ENCODE results near the gene SLC24A4. TPM values are rescaled to one million over a fixed set of nuclear protein-coding genes. Genes with fewer than 3 reads are reported as not detected.

The SLC24A4 gene
- total and polyA plus RNA-seq, 5 experiments from 2014 or later, result 0.05 TPM; not detected in 4

DNA sequence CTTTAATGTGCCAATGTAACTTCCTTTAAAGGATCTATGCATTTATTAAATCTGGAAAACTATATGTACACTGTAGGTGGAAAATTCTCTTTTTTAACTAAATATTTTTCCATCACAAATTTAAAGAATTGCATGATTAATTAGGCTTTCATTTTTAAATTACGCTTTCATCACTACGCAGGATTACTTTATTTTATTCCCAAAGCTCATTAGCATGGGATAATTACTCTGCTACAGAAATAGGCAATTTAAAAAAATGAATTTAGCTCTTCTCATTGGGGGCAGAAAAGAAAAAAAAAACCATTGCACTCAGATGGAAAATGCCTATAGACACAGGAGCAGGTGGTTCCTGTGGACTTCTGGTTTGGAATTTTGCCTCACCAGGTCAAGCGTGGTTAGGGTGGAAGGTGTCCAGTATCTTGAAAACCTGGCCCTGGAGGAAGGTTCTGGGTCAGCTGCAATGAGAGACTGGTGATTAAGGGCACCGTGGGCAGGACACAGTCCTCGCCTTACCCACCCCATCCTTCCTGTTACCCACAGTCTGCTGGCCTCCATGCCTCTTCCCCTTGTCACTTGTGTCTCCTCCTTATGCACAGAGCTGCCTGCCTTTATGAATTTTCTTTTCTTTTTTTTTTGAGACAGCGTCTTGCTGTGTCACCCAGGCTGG is 173.4 kb downstream of the SLC24A4 start:
- Mint-ChIP-seq H3K27me3 (no peaks in the 10 kb centered on the region), H3K27ac (peak overlapping the region in 1 of 10 donors; percentile 46), H3K4me1 (peaks cover 0 to 15% (median 4%) of the 10 kb centered on the region in 4 donors), H3K9me3 (no peaks in the 10 kb centered on the region), H3K4me3 (no peak overlapping the region), H3K36me3 (no peaks in the 10 kb centered on the region)
- DNase-seq (no peak), ATAC-seq (no peak)
- POLR2A ChIA-PET, result interaction anchor here (0.7 kb wide), 1 partner anchor 14 kb away, joined by 4 read pairs; no protein-coding TSS in a partner anchor

DNA sequence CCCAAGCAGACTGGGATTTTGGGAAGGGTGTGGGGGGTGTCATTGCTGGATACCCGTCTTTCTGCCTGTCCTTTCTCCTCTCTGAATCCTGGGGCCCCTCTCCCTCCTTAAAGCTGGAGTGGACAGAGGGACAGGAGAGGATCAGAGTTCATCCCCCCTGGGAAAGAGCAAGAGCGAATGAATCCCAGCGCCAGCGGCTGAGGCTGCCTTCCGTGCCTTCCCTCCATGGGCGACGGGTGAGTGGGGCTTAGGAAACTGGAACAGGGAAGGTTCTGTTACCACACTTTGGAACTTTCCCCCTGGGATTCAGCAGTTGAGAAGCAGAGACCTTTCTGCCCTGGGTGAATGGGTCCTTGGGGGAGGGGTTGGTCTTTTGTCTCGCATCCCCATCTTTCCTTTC is 174.4 kb downstream of the SLC24A4 start:
- no peaks in the 10 kb centered on the region for H3K9me3 Mint-ChIP-seq
- POLR2A ChIA-PET, result no interaction called here
- DNase-seq (no peak), ATAC-seq (no peak)
- no peaks in the 10 kb centered on the region for H3K27me3 Mint-ChIP-seq
- H3K27ac Mint-ChIP-seq, result no peak overlapping the region
- peaks cover 0 to 15% (median under 1%) of the 10 kb centered on the region in 4 donors for H3K4me1 Mint-ChIP-seq
- H3K4me3 Mint-ChIP-seq, result no peak overlapping the region
- no peaks in the 10 kb centered on the region for H3K36me3 Mint-ChIP-seq

DNA sequence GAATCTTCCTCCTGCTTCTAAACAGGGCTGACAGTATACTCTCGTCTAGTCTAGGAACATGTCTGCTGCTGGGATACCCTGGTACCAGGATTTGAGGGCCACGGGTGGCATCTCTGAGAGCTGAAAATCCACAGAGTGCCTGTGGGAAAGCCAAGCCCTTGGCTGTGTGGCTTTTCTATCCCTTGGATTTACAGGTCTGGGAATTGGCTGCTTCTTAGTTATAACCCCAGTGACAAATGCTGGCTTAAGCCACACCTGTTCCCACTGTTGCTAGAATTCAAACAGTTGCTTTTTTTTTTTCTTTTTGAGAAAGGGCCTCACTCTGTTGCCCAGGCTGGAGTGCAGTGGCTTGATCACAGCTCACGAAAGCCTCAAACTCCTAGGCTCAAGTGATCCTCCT is 176.3 kb downstream of the SLC24A4 start:
- Mint-ChIP-seq H3K4me1 (peaks cover 0 to 25% (median 6%) of the 10 kb centered on the region in 4 donors), H3K27me3 (no peaks in the 10 kb centered on the region), H3K36me3 (no peaks in the 10 kb centered on the region), H3K4me3 (no peak overlapping the region), H3K27ac (no peak overlapping the region), H3K9me3 (no peaks in the 10 kb centered on the region)
- POLR2A ChIA-PET, result no interaction called here
- ATAC-seq, result no peak
- DNase-seq, result no peak

DNA sequence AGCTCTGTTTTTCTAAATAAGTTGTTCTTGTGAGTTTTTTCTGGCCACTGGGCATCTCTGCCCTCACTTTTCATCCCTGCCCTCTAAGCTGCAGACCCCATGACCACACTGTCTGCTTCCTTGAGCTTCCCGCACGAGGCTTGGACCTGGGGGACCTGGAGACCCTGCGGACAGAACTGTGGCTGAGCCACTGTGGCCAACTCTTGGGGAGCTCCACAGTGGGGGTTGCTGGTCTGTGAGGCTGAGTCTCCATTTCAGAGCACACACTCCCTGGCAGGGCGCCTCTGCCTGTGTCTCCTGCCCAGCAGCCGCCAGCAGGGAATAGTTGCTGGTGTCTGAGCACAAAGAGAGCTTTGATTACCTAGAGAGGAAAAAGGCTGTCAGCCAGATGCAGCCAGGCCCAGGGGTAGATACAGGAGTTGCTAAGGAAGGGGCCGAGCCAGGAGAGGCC is 177.6 kb downstream of the SLC24A4 start:
- Mint-ChIP-seq H3K4me1 (peaks cover 0 to 29% (median 16%) of the 10 kb centered on the region in 4 donors), H3K9me3 (no peaks in the 10 kb centered on the region), H3K27ac (no peak overlapping the region), H3K27me3 (no peaks in the 10 kb centered on the region), H3K4me3 (no peak overlapping the region), H3K36me3 (no peaks in the 10 kb centered on the region)
- POLR2A ChIA-PET, result interaction anchor here (0.6 to 1.2 kb wide), 4 partner anchors 10 to 13 kb away, joined by 3 to 5 read pairs (median 3); no protein-coding TSS in a partner anchor
- DNase-seq (no peak), ATAC-seq (no peak)

DNA sequence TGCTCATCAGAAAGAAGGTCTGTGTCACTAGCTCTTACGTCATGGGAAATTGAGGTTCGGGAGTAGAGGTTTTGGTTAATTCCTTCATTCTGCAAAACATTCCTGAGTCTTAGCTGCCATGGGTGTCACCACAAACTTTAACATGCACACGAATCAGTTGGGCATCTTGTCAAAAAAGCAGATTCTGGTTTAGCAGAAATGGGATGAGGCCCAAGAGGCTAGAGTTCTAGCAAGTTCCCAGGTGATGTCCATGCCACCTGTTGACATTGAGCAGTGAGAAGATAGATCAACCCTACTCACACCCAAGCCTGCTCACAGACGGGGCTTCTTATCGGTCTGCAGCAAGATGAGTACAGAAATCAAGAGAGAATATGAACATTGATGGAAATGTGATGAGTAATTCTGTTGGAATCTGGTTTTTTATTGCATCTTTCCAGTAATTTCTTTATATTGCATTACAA is 179.0 kb downstream of the SLC24A4 start:
- H3K4me3 Mint-ChIP-seq, result no peak overlapping the region
- POLR2A ChIA-PET, result no interaction called here
- no peak for DNase-seq
- no peaks in the 10 kb centered on the region for H3K9me3 Mint-ChIP-seq
- H3K27me3 Mint-ChIP-seq, result no peaks in the 10 kb centered on the region
- ATAC-seq, result no peak
- H3K27ac Mint-ChIP-seq, result no peak overlapping the region
- peaks cover 12 to 33% (median 24%) of the 10 kb centered on the region in 4 donors for H3K4me1 Mint-ChIP-seq
- H3K36me3 Mint-ChIP-seq, result no peaks in the 10 kb centered on the region

DNA sequence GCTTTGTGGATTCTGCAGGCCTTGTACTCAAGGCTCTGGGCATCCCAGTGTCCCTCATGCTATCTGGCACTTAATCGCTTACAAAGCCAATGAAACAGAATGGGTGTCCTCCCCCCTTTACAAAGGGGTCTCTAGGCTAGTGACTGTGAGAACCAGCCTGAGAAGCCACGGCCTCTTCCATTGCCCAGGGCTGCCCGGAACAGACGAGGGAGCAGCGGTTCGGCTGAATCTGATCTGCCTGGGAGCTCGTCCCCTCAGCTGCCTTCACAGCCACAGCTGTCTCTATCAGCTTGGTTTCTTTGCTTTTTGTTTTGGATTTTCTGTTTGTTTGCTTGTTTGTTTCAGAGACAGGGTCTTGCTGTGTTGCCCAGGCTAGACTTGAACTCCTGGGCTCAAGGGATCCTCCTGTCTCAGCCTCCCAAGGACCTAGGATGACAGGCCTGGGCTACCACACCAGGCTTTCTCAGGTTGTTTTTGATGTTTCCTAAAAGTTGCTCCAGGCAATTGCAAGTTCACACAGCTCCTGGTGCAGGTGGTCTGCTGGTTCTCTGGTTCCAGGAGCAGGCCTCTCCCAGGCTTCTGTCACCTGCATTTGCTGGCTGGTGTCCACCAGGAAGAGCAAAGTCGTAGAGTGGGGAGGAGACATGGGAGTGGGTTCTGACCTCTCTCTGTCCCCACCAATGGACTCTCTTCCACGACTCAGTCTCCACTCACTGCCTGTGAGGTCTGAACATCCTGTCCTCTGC is 179.7 kb downstream of the SLC24A4 start:
- no peak for ATAC-seq
- Mint-ChIP-seq H3K27me3 (no peaks in the 10 kb centered on the region), H3K36me3 (no peaks in the 10 kb centered on the region), H3K27ac (peak overlapping the region in 1 of 10 donors; percentile 18), H3K9me3 (no peaks in the 10 kb centered on the region), H3K4me3 (no peak overlapping the region), H3K4me1 (peaks cover 18 to 41% (median 29%) of the 10 kb centered on the region in 4 donors)
- DNase-seq, result no peak
- POLR2A ChIA-PET, result no interaction called here

DNA sequence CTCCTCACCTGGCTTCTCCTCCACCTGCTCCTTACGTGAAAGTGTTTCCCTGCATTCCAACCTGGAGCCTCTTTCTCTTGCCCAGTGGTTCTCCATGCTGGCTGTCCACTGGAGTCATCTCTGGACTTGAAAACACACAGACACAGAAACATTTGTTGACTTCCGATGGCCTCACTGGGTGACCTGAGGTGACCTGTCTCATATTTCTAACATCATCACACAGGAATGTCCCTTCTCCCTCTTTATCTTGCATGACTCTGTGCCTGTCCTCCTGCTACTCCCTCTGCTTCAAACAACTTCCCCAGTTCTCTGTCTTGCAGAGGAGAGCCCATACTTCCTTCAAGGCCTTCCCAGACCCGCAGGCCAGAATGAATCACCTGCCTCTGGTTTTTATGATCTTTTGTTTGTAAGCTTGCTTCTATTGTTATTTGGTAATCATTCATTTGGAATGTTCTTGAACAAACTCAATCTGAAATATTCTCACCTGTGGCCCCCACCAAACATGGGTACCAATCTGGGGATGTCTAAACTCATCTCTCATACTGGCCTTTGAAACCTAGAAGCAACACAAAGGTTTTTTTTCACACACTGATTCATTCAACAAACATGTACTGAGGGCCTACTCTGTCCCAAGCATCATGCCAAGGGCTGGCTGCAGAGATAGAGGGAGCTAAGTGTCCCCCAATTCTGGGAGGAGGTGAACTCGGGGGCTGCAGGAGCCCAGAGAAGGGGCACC is 181.0 kb downstream of the SLC24A4 start:
- DNase-seq, result no peak
- no peaks in the 10 kb centered on the region for H3K9me3 Mint-ChIP-seq
- POLR2A ChIA-PET, result no interaction called here

DNA sequence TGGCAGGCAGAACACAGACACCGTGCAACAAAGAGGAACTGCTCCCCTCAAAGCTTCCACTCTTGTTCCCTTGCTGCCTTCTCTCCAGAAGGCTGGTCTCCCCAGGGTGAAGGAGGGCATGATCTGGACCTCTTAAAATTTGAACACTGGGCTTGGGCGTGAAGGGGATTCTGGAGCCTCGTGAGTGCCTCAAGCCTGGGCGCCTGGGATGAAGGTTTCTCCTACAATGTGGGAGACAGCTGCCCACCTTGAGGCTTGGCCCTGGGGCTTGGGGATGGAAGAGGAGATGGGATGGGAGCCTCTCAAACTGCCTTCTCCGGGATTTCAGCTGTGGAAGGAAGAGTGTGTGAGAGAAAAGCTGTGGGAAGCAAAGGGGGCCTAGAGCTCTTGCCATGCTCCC is 182.9 kb downstream of the SLC24A4 start:
- no peak for DNase-seq
- peaks cover 21 to 50% (median 34%) of the 10 kb centered on the region in 4 donors for H3K4me1 Mint-ChIP-seq
- H3K36me3 Mint-ChIP-seq, result no peaks in the 10 kb centered on the region
- H3K4me3 Mint-ChIP-seq, result no peak overlapping the region
- peak overlapping the region in 2 of 10 donors; percentile 19 to 76 for H3K27ac Mint-ChIP-seq
- POLR2A ChIA-PET, result interaction anchor here (0.5 to 1.5 kb wide), 3 partner anchors 27 to 81 kb away, joined by 3 to 4 read pairs (median 3); no protein-coding TSS in a partner anchor
- H3K27me3 Mint-ChIP-seq, result no peaks in the 10 kb centered on the region
- no peaks in the 10 kb centered on the region for H3K9me3 Mint-ChIP-seq
- ATAC-seq, result no peak

More for the DNA sequence above, 181.0 kb downstream of the SLC24A4 start:
- Mint-ChIP-seq H3K36me3 (no peaks in the 10 kb centered on the region), H3K4me3 (no peak overlapping the region), H3K4me1 (peaks cover 19 to 50% (median 30%) of the 10 kb centered on the region in 4 donors), H3K27ac (peak overlapping the region in 4 of 10 donors; percentile 39 to 51 (median 48)), H3K27me3 (no peaks in the 10 kb centered on the region)
- ATAC-seq, result no peak

DNA sequence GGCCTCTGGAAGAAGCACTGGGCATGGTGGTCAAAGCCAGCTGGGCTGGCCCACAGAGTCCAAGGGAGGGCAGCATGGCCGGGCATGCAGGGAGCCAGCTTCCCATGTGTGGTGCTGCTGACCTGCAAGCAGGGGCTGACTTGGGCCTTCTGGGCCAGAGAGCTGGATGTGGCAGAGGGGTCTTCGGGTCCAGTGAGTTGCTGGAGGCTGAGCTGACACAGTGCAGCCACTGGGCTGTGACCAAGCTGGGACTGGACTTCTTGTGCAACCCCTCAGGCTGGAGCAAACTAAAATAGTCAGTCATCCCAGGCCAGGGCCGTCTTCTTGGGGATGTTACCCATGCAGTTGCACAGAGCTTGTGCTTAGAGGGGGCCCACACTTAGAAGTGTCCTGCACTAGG is 183.3 kb downstream of the SLC24A4 start:
- Mint-ChIP-seq H3K27ac (peak overlapping the region in 4 of 10 donors; percentile 19 to 57 (median 46)), H3K4me1 (peaks cover 21 to 50% (median 35%) of the 10 kb centered on the region in 4 donors), H3K4me3 (no peak overlapping the region), H3K27me3 (no peaks in the 10 kb centered on the region), H3K36me3 (no peaks in the 10 kb centered on the region), H3K9me3 (no peaks in the 10 kb centered on the region)
- ATAC-seq (no peak), DNase-seq (no peak)
- POLR2A ChIA-PET, result interaction anchor here (0.9 to 1.5 kb wide), 2 partner anchors 26 to 80 kb away, joined by 3 to 4 read pairs; no protein-coding TSS in a partner anchor

DNA sequence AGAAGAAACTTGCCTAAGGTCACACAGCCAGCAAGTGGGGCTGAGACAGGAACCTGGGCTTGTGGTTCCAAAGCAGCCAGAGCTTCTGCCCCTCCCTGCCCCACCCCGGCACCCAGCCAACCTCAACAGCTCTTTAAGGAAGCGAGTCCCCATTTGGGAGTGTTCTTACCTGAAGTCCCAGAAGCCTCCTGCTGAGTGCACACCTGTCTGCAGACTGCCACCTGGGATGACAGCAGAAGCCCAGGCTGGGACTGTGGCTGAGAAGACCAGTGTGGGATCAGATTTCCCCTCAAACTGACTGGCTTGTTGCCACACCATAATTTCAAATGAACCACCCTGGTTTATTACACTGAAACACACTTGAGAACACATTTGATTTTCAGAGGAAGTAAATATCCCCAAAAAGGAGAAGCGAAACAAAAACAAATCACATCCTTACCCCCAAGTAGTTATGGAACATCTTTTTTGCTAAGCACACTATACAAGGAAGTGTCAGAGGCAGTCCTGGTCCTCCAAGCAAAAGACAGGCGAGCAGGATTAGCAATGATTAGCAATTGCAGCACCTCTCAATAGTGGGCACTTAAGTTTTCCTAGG is 184.3 kb downstream of the SLC24A4 start:
- H3K27me3 Mint-ChIP-seq, result no peaks in the 10 kb centered on the region
- POLR2A ChIA-PET, result interaction anchor here (1.5 kb wide), 1 partner anchor 79 kb away, joined by 4 read pairs; no protein-coding TSS in a partner anchor
- H3K36me3 Mint-ChIP-seq, result no peaks in the 10 kb centered on the region
- peak; percentile 47 to 62 for ATAC-seq
- H3K4me1 Mint-ChIP-seq, result peaks cover 25 to 55% (median 42%) of the 10 kb centered on the region in 4 donors
- no peaks in the 10 kb centered on the region for H3K9me3 Mint-ChIP-seq
- no peak for DNase-seq
- peak overlapping the region in 1 of 10 donors; percentile 40 for H3K4me3 Mint-ChIP-seq
- peak overlapping the region in 1 of 10 donors; percentile 4 for H3K27ac Mint-ChIP-seq

DNA sequence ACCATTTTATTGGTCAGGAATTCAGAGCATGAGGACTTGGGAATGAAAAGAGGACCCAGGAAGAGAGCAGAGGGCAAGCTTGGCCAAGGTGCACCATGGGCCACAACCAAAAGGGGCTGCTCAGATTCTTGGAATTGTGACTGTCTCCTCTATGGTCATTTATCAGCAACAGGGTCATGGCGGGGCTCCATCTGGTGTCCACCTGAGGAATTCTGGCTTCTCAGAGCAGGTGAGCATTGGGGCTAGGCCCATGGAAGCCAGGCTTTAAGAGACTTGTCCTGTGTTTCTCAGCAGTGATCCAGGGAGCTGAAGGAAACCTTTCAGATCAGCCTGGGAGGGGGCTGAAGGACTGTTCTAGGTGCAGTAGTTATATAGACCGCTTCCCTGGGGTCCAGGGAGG is 188.0 kb downstream of the SLC24A4 start:
- no peak for DNase-seq
- H3K4me1 Mint-ChIP-seq, result peaks cover 18 to 53% (median 48%) of the 10 kb centered on the region in 4 donors
- peak overlapping the region in 4 of 10 donors; percentile 4 to 46 (median 40) for H3K27ac Mint-ChIP-seq
- POLR2A ChIA-PET, result interaction anchor here (0.6 to 1.0 kb wide), 4 partner anchors 10 to 93 kb away, joined by 3 to 4 read pairs (median 4); no protein-coding TSS in a partner anchor
- H3K36me3 Mint-ChIP-seq, result no peaks in the 10 kb centered on the region
- ATAC-seq, result no peak
- no peaks in the 10 kb centered on the region for H3K27me3 Mint-ChIP-seq
- peak overlapping the region in 2 of 10 donors; percentile 32 to 72 for H3K4me3 Mint-ChIP-seq
- H3K9me3 Mint-ChIP-seq, result no peaks in the 10 kb centered on the region

Data from naive thymus-derived CD8-positive, alpha-beta T cell (primary cell).